ENCODE measurements around the gene AMT. TPM values are rescaled to one million over a fixed set of nuclear protein-coding genes. Genes with fewer than 3 reads are reported as not detected.
"Not testable (repeated sequence)": the region's sequence is repeated elsewhere in the genome, so short reads cannot be mapped to it uniquely, and the experiment has no call there.

The AMT gene
- polyA plus RNA-seq, 1 experiment, result 5.5 TPM

GRCh38 chr3:49403891-49404290, 18.4 kb downstream of the AMT start:
- no peaks in the 10 kb centered on the region for H3K9me3 ChIP-seq (ENCODE audit: control insufficient read depth, insufficient read depth, low read length)
- peak overlapping the region; percentile 31 for H3K27ac ChIP-seq (ENCODE audit: low read depth, low read length)
- H3K4me3 ChIP-seq (ENCODE audit: low read depth, low read length), result no peak overlapping the region
- ChIA-PET CTCF (interaction anchor here (0.6 to 1.1 kb wide), 3 partner anchors 41 to 758 kb away, joined by 3 to 10 read pairs (median 5); no protein-coding TSS in a partner anchor), POLR2A (interaction anchor here (0.7 kb wide), 1 partner anchor 10 kb away, joined by 8 read pairs; no protein-coding TSS in a partner anchor)
- H3K27me3 ChIP-seq (ENCODE audit: control insufficient read depth, insufficient read depth, low read length), result no peaks in the 10 kb centered on the region
- no peak for DNase-seq (ENCODE audit: low read depth, low spot score)
- TF ChIP-seq CTCF (IDR thresholded peaks at IDR 0.05; ENCODE audit: low read depth, low read length), result no peak

GRCh38 chr3:49401766-49402165, 20.5 kb downstream of the AMT start:
- TF ChIP-seq CTCF (IDR thresholded peaks at IDR 0.05; ENCODE audit: low read depth, low read length), result no peak
- H3K9me3 ChIP-seq (ENCODE audit: control insufficient read depth, insufficient read depth, low read length), result no peaks in the 10 kb centered on the region
- CTCF ChIA-PET, result interaction anchor here (1.2 kb wide), 1 partner anchor 43 kb away, joined by 3 read pairs; the partner anchor contains the start of gene GPX1
- DNase-seq (ENCODE audit: low read depth, low spot score), result no peak
- POLR2A ChIA-PET, result no interaction called here
- no peak overlapping the region for H3K27ac ChIP-seq (ENCODE audit: low read depth, low read length)
- no peaks in the 10 kb centered on the region for H3K27me3 ChIP-seq (ENCODE audit: control insufficient read depth, insufficient read depth, low read length)
- H3K4me3 ChIP-seq (ENCODE audit: low read depth, low read length), result no peak overlapping the region

GRCh38 chr3:49399461-49399860, 22.8 kb downstream of the AMT start:
- no peak for DNase-seq (ENCODE audit: low read depth, low spot score)
- Histone ChIP-seq H3K27ac (ENCODE audit: low read depth, low read length) (no peak overlapping the region), H3K9me3 (ENCODE audit: control insufficient read depth, insufficient read depth, low read length) (no peaks in the 10 kb centered on the region), H3K4me3 (ENCODE audit: low read depth, low read length) (no peak overlapping the region), H3K27me3 (ENCODE audit: control insufficient read depth, insufficient read depth, low read length) (no peaks in the 10 kb centered on the region)
- no peak for TF ChIP-seq CTCF (IDR thresholded peaks at IDR 0.05; ENCODE audit: low read depth, low read length)
- ChIA-PET CTCF (no interaction called here), POLR2A (interaction anchor here (0.7 kb wide), 2 partner anchors 70 to 211 kb away, joined by 5 to 8 read pairs; partner anchors contain the start of gene DAG1)

- POLR2A ChIA-PET, result interaction anchor here (1.4 kb wide), 1 partner anchor 14 kb away, joined by 6 read pairs; the partner anchor contains the start of gene RHOA
- Histone ChIP-seq H3K4me3 (ENCODE audit: low read depth, low read length) (no peak overlapping the region), H3K27ac (ENCODE audit: low read depth, low read length) (no peak overlapping the region), H3K9me3 (ENCODE audit: control insufficient read depth, insufficient read depth, low read length) (no peaks in the 10 kb centered on the region), H3K27me3 (ENCODE audit: control insufficient read depth, insufficient read depth, low read length) (no peaks in the 10 kb centered on the region)
- no peak for TF ChIP-seq CTCF (IDR thresholded peaks at IDR 0.05; ENCODE audit: low read depth, low read length)
- CTCF ChIA-PET, result no interaction called here
- no peak for DNase-seq (ENCODE audit: low read depth, low spot score)
These were observed 24.8 kb downstream of the AMT start for GRCh38 chr3:49397470-49397869.

- CTCF ChIA-PET, result not testable (repeated sequence)
These were observed 31.0 kb downstream of the AMT start for GRCh38 chr3:49391310-49391709.

More at GRCh38 chr3:49391310-49391709, 31.0 kb downstream of the AMT start:
- not testable (repeated sequence) for H3K4me3 ChIP-seq (ENCODE audit: low read depth, low read length); H3K9me3 ChIP-seq (ENCODE audit: control insufficient read depth, insufficient read depth, low read length); H3K27me3 ChIP-seq (ENCODE audit: control insufficient read depth, insufficient read depth, low read length); DNase-seq (ENCODE audit: low read depth, low spot score); H3K27ac ChIP-seq (ENCODE audit: low read depth, low read length)
- POLR2A ChIA-PET, result interaction anchor here (0.7 kb wide), 2 partner anchors 26 to 39 kb away, joined by 5 to 7 read pairs; no protein-coding TSS in a partner anchor

Measured in AG04450 (cell line).